ENCODE data around the gene KCNA2. TPM values are rescaled to one million over a fixed set of nuclear protein-coding genes. Genes with fewer than 3 reads are reported as not detected.

Gene KCNA2
- polyA plus RNA-seq, 1 experiment, result not detected

DNA sequence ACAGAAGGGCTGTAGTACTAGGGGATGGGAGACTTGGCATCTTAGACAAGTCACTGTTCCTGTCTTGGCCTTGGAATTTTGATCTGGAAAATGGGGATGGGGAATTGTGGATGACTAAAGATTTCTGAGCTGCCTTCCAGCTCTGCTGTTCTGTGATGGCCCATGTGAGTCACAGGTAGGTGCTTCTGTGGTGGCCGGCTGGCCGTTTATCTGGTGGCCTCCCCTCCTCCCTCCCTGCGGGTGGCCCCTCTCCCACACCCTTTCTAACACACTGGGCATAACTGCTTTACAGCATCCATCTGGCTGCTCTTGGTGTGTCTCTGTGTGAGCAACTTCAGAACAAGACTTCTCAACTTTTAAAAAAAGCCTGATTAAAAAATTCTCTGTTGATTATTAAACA lies 35.9 kb downstream of the KCNA2 start:
- ChIA-PET CTCF (interaction anchor here (0.6 kb wide), 1 partner anchor 13 kb away, joined by 3 read pairs; no protein-coding TSS in a partner anchor), POLR2A (no interaction called here)
- no peak for DNase-seq (ENCODE audit: low read depth, low spot score)

DNA sequence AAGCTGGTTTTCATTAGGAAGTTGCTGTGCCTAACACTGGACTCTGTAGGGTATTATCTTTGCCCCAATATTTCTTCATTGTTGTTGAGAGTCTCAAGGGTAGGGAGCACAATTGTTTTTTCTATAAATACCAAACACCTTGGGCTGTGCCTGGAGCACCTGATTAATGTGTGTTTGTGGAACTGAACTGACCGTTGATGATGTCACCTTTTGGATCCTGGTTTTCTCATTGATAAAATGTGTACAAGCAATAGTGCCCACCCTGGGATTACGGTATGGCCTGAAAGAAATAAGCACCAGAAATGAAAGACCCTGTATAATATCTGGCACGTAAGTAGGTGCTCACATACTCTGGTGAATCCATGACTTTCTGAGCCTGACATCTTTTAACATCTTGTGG lies 39.3 kb downstream of the KCNA2 start:
- CTCF ChIA-PET, result interaction anchor here (0.5 kb wide), 1 partner anchor 11 kb away, joined by 4 read pairs; no protein-coding TSS in a partner anchor
- Histone ChIP-seq H3K9me3 (ENCODE audit: control insufficient read depth, insufficient read depth, low read length) (no peaks in the 10 kb centered on the region), H3K27me3 (ENCODE audit: control insufficient read depth, insufficient read depth, low read length) (peaks cover 6% of the 10 kb centered on the region), H3K27ac (ENCODE audit: low read depth, low read length) (no peak overlapping the region), H3K4me3 (ENCODE audit: low read depth, low read length) (no peak overlapping the region)
- POLR2A ChIA-PET, result no interaction called here
- DNase-seq (ENCODE audit: low read depth, low spot score), result no peak
- TF ChIP-seq, protein P1, sequence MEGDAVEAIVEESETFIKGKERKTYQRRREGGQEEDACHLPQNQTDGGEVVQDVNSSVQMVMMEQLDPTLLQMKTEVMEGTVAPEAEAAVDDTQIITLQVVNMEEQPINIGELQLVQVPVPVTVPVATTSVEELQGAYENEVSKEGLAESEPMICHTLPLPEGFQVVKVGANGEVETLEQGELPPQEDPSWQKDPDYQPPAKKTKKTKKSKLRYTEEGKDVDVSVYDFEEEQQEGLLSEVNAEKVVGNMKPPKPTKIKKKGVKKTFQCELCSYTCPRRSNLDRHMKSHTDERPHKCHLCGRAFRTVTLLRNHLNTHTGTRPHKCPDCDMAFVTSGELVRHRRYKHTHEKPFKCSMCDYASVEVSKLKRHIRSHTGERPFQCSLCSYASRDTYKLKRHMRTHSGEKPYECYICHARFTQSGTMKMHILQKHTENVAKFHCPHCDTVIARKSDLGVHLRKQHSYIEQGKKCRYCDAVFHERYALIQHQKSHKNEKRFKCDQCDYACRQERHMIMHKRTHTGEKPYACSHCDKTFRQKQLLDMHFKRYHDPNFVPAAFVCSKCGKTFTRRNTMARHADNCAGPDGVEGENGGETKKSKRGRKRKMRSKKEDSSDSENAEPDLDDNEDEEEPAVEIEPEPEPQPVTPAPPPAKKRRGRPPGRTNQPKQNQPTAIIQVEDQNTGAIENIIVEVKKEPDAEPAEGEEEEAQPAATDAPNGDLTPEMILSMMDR (IDR thresholded peaks at IDR 0.05; ENCODE audit: low read depth, low read length), result no peak

More for the DNA sequence above, 35.9 kb downstream of the KCNA2 start:
- H3K4me3 ChIP-seq (ENCODE audit: low read depth, low read length), result no peak overlapping the region
- H3K27me3 ChIP-seq (ENCODE audit: control insufficient read depth, insufficient read depth, low read length), result no peaks in the 10 kb centered on the region
- TF ChIP-seq, protein P1 (IDR thresholded peaks at IDR 0.05; ENCODE audit: low read depth, low read length), result no peak
- no peak overlapping the region for H3K27ac ChIP-seq (ENCODE audit: low read depth, low read length)
- H3K9me3 ChIP-seq (ENCODE audit: control insufficient read depth, insufficient read depth, low read length), result no peaks in the 10 kb centered on the region

DNA sequence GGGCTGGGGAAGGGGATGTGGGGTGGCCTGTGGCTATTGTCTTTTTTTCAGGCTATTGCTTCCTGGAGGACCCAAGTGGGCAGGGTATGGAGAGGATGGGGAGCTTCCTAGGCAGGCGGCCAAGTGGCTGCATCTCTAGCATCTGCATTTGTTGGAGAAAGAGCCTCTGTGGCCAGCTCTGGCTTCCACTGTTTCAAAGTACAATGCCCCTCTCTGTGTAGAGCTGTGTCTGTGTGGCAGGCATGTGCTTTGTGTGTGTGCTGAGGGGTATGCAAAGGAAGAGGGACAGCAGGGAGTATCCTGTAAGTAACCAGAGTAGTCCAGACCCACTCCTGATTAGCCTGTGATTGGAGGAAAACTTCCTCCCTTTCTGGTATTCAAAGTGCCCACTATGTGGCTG lies 40.6 kb downstream of the KCNA2 start:
- Histone ChIP-seq H3K9me3 (ENCODE audit: control insufficient read depth, insufficient read depth, low read length) (no peaks in the 10 kb centered on the region; the same call in 1 of the 2 replicates), H3K4me3 (ENCODE audit: low read depth, low read length) (no peak overlapping the region), H3K27me3 (ENCODE audit: control insufficient read depth, insufficient read depth, low read length) (peaks cover 8% of the 10 kb centered on the region), H3K27ac (ENCODE audit: low read depth, low read length) (no peak overlapping the region)
- no peak for DNase-seq (ENCODE audit: low read depth, low spot score)
- TF ChIP-seq, protein P1 (IDR thresholded peaks at IDR 0.05; ENCODE audit: low read depth, low read length), result no peak
- ChIA-PET CTCF (interaction anchor here (1.6 kb wide), 1 partner anchor 10 kb away, joined by 6 read pairs; no protein-coding TSS in a partner anchor), POLR2A (no interaction called here)

DNA sequence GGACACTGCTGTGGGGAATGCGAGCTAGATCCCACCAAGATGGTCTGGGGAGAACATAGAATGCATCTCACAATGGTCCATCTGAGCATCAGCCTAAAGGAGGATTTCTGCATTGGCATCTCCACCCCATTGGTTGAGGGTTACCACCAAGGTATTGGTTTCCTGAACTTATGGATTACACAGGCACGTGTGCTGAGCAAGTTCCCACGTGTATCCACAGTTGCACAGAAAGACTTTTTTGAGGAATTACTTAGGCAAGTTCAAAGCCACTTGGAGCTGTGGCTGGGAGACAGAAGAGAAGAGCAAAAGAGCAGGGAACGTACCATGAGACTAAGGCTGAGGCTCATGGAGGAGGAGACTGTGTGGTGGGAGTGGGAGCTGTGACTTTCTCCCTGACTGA lies 43.1 kb downstream of the KCNA2 start:
- no peaks in the 10 kb centered on the region; the same call in 1 of the 2 replicates for H3K9me3 ChIP-seq (ENCODE audit: control insufficient read depth, insufficient read depth, low read length)
- ChIA-PET POLR2A (no interaction called here), CTCF (no interaction called here)
- peaks cover 8% of the 10 kb centered on the region for H3K27me3 ChIP-seq (ENCODE audit: control insufficient read depth, insufficient read depth, low read length)
- H3K4me3 ChIP-seq (ENCODE audit: low read depth, low read length), result no peak overlapping the region
- TF ChIP-seq, protein P1 (IDR thresholded peaks at IDR 0.05; ENCODE audit: low read depth, low read length), result no peak
- DNase-seq (ENCODE audit: low read depth, low spot score), result no peak
- no peak overlapping the region for H3K27ac ChIP-seq (ENCODE audit: low read depth, low read length)

DNA sequence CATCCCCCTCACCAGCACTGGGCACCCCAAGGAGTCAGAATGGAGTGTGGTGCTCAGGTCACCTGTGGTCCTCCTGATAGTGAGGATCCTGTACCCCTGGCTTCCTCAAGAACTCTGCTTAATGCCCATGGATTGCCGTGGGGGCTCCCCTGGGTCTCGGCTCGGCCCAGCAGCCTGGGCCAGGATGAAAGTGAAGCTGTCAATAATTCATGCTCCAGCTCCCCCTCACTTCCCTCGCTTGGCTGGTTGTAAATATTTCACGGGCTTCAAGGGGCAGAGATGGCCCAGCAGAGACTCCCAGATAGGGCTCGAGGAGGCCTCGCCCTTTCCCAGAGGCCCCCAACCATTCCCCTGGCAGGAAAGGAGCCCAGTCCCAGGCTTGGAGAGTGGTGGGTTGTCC lies 44.6 kb downstream of the KCNA2 start:
- ChIA-PET CTCF (interaction anchor here (0.5 kb wide), 1 partner anchor 16 kb away, joined by 3 read pairs; no protein-coding TSS in a partner anchor), POLR2A (no interaction called here)
- no peak for DNase-seq (ENCODE audit: low read depth, low spot score)
- TF ChIP-seq, protein P1 (IDR thresholded peaks at IDR 0.05; ENCODE audit: low read depth, low read length), result no peak
- H3K4me3 ChIP-seq (ENCODE audit: low read depth, low read length), result no peak overlapping the region
- H3K27me3 ChIP-seq (ENCODE audit: control insufficient read depth, insufficient read depth, low read length), result peaks cover 18% of the 10 kb centered on the region
- H3K9me3 ChIP-seq (ENCODE audit: control insufficient read depth, insufficient read depth, low read length), result no peaks in the 10 kb centered on the region; the same call in 1 of the 2 replicates
- H3K27ac ChIP-seq (ENCODE audit: low read depth, low read length), result no peak overlapping the region

All from AG04450 (cell line).